Measurements from ENCODE around the gene ERGIC1.

ERGIC1 gene

GRCh38 chr5:172868436-172868923, 34.4 kb downstream of the ERGIC1 start:
- Histone ChIP-seq H3K4me3 (replicated peaks; ENCODE audit: low read depth, low read length) (no peak overlapping the region), H3K36me3 (ENCODE audit: control insufficient read depth, insufficient read depth, low read length) (peaks cover 16% of the 10 kb centered on the region), H3K27me3 (replicated peaks; ENCODE audit: control insufficient read depth, insufficient read depth, low read length) (no peaks in the 10 kb centered on the region)
- TF ChIP-seq CTCF (IDR thresholded peaks at IDR 0.05; ENCODE audit: insufficient read depth, low read length, poor library complexity, severe bottlenecking): no peak
- no peak for DNase-seq (ENCODE audit: extremely low read depth, insufficient read length)

- H3K36me3 ChIP-seq (ENCODE audit: control insufficient read depth, insufficient read depth, low read length): peaks cover 16% of the 10 kb centered on the region
- no peaks in the 10 kb centered on the region for H3K27me3 ChIP-seq (replicated peaks; ENCODE audit: control insufficient read depth, insufficient read depth, low read length)
- no peak for TF ChIP-seq CTCF (IDR thresholded peaks at IDR 0.05; ENCODE audit: insufficient read depth, low read length, poor library complexity, severe bottlenecking)
- no peak overlapping the region for H3K4me3 ChIP-seq (replicated peaks; ENCODE audit: low read depth, low read length)
- DNase-seq (ENCODE audit: extremely low read depth, insufficient read length): no peak
Observed at GRCh38 chr5:172868924-172869591, 35.0 kb downstream of the ERGIC1 start.

- no peaks in the 10 kb centered on the region for H3K27me3 ChIP-seq (replicated peaks; ENCODE audit: control insufficient read depth, insufficient read depth, low read length)
- DNase-seq (ENCODE audit: extremely low read depth, insufficient read length): no peak
- peaks cover 16% of the 10 kb centered on the region for H3K36me3 ChIP-seq (ENCODE audit: control insufficient read depth, insufficient read depth, low read length)
- no peak overlapping the region for H3K4me3 ChIP-seq (replicated peaks; ENCODE audit: low read depth, low read length)
- TF ChIP-seq CTCF (IDR thresholded peaks at IDR 0.05; ENCODE audit: insufficient read depth, low read length, poor library complexity, severe bottlenecking): no peak
Observed at GRCh38 chr5:172869691-172870090, 35.6 kb downstream of the ERGIC1 start.

GRCh38 chr5:172870291-172870714, 36.3 kb downstream of the ERGIC1 start:
- Histone ChIP-seq H3K27me3 (replicated peaks; ENCODE audit: control insufficient read depth, insufficient read depth, low read length) (no peaks in the 10 kb centered on the region), H3K36me3 (ENCODE audit: control insufficient read depth, insufficient read depth, low read length) (peaks cover 16% of the 10 kb centered on the region), H3K4me3 (replicated peaks; ENCODE audit: low read depth, low read length) (no peak overlapping the region)
- TF ChIP-seq CTCF (IDR thresholded peaks at IDR 0.05; ENCODE audit: insufficient read depth, low read length, poor library complexity, severe bottlenecking): no peak
- no peak for DNase-seq (ENCODE audit: extremely low read depth, insufficient read length)

GRCh38 chr5:172870715-172871461, 36.8 kb downstream of the ERGIC1 start:
- no peaks in the 10 kb centered on the region for H3K27me3 ChIP-seq (replicated peaks; ENCODE audit: control insufficient read depth, insufficient read depth, low read length)
- DNase-seq (ENCODE audit: extremely low read depth, insufficient read length): no peak
- peaks cover 16% of the 10 kb centered on the region for H3K36me3 ChIP-seq (ENCODE audit: control insufficient read depth, insufficient read depth, low read length)
- TF ChIP-seq CTCF (IDR thresholded peaks at IDR 0.05; ENCODE audit: insufficient read depth, low read length, poor library complexity, severe bottlenecking): no peak
- no peak overlapping the region for H3K4me3 ChIP-seq (replicated peaks; ENCODE audit: low read depth, low read length)
